ENCODE results near the gene BUD13. TPM values are rescaled to one million over a fixed set of nuclear protein-coding genes. Genes with fewer than 3 reads are reported as not detected.

The BUD13 gene
- total and polyA plus RNA-seq, 2 of the 13 experiments (the other 11 are each of a cell fraction or from before 2014, with no cell fraction given), result 13.3 to 25.9 TPM

DNA sequence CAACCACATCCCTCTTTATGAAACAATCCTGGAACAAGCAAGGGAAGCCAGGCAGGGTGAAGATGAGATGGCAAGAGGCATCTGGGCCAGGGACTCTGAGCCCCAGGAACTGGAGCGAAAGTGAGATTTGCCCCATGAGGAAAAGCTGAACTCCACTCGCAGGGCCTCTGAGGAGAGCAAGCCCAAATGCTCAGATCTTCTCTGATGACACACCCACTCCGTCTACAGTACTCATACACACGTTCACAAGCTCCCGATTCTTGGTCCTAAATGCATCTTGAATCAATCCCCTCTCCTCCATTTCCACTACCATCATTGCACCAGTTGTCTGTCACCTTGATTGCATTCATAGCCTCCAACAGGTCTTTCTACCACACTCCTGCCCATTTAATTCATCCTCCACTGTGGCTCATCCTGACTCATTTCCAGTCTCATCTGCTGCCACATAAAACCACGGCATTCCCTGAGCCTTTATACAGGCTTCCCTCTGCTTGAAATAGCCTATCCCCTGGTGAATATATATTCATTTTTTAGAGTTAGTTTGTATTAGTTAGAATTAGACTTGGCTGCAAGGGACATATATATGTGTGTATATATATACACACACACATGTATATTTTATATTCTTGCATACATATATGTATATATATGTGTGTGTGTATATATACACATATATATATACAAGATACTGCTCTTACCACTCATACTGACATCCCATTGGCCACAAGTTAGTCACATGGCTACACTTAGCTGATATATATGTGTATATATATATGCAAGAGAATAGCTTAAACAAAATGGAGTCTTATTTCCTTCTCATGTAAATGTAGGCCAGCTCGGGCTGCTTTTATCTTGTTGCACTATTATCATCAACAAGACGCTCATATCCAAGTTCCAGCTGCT, 20.3 kb upstream of the BUD13 start:
- ATAC-seq (no peak), FAIRE-seq (no peak), DNase-seq (ENCODE audit: low spot score) (no peak)
- no peaks in the 10 kb centered on the region for H4K20me1 ChIP-seq (ENCODE audit: insufficient read depth, low read length)
- BruUV-seq (replicated peaks), result no TSS peak
- no peaks in the 10 kb centered on the region for H3K36me3 ChIP-seq (replicated peaks in 1 of 2; ENCODE audit: control insufficient read depth in 1 of 2, insufficient read depth in 2 of 2, low read length in 2 of 2)
- peak overlapping the region; percentile 1 to 83 (median 5); a peak in 2 of 6 replicates for H3K4me3 ChIP-seq (replicated peaks in 1 of 3; ENCODE audit: insufficient read depth in 1 of 3, low read depth in 2 of 3, low read length in 3 of 3)
- H3K27me3 ChIP-seq (ENCODE audit: control insufficient read depth in 1 of 2, insufficient read depth in 2 of 2, low read length in 2 of 2), result no peaks in the 10 kb centered on the region; a peak in 1 of 5 replicates
- peaks cover 93% of the 10 kb centered on the region for H3K4me1 ChIP-seq (ENCODE audit: insufficient read depth, low read length)
- peak overlapping the region; percentile 80 for H3K9ac ChIP-seq (ENCODE audit: insufficient read depth, low read depth, low read length)
- ChIA-PET CTCF (ENCODE audit: low intra/inter-chr PET ratio, low total read pairs) (interaction anchor here (1.4 to 2.6 kb wide), 3 partner anchors 37 to 43 kb away, joined by 3 to 23 read pairs (median 12); partner anchors contain the start of gene APOC3), POLR2A (interaction anchor here (0.9 to 17.3 kb wide), 7 partner anchors 14 to 387 kb away, joined by 3 to 1365 read pairs (median 8); partner anchors contain the start of genes APOA1, APOA4, APOC3 and SIK3)
- in situ Hi-C loops (cut with HindIII; ENCODE audit: extremely low pct_ligation_motif_present, low pct_unique_long_range_greater_than_20kb), result loop anchor here (5.0 to 10.0 kb wide), 2 partner anchors 44 to 302 kb away; partner anchors contain the start of genes APOA1 and SIK3
- no peak overlapping the region for H2AFZ ChIP-seq (ENCODE audit: low read length)
- peak overlapping the region; percentile 87 for H3K27ac ChIP-seq (ENCODE audit: extremely low read length, insufficient read depth, low read length)
- WGBS (ENCODE audit: low lambda C conversion rate), result 60% methylated on average over 8 of the region's 8 CpGs
- H3K9me3 ChIP-seq (ENCODE audit: low read length), result no peaks in the 10 kb centered on the region
- H3K4me2 ChIP-seq (ENCODE audit: low read depth, low read length), result peak overlapping the region; percentile 93
- intact Hi-C loops (cut with micrococcal nuclease; ENCODE audit: unreplicated experiment), result loop anchor here (1.0 kb wide), 2 partner anchors 15 to 313 kb away; no protein-coding TSS in a partner anchor
- peaks cover 17% of the 10 kb centered on the region for H3K79me2 ChIP-seq (ENCODE audit: insufficient read depth, low read length)
- TF ChIP-seq EP300 (IDR thresholded peaks at IDR 0.05; ENCODE audit: low read depth in 2 of 2, low read length in 2 of 2), result no peak
- no peak for TF ChIP-seq EP300 (CRISPR knock-in tag; IDR thresholded peaks at IDR 0.05; ENCODE audit: borderline replicate concordance)
- TF ChIP-seq, protein P1, sequence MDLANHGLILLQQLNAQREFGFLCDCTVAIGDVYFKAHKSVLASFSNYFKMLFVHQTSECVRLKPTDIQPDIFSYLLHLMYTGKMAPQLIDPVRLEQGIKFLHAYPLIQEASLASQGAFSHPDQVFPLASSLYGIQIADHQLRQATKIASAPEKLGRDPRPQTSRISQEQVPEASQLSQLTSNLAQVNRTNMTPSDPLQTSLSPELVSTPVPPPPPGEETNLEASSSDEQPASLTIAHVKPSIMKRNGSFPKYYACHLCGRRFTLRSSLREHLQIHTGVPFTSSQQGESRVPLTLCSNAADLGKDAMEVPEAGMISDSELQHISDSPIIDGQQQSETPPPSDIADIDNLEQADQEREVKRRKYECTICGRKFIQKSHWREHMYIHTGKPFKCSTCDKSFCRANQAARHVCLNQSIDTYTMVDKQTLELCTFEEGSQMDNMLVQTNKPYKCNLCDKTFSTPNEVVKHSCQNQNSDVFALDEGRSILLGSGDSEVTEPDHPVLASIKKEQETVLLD (CRISPR knock-in tag; IDR thresholded peaks at IDR 0.05; ENCODE audit: low read depth), result no peak
- TF ChIP-seq ZNF7 (CRISPR knock-in tag; IDR thresholded peaks at IDR 0.05), result no peak
- TF ChIP-seq, protein P2, sequence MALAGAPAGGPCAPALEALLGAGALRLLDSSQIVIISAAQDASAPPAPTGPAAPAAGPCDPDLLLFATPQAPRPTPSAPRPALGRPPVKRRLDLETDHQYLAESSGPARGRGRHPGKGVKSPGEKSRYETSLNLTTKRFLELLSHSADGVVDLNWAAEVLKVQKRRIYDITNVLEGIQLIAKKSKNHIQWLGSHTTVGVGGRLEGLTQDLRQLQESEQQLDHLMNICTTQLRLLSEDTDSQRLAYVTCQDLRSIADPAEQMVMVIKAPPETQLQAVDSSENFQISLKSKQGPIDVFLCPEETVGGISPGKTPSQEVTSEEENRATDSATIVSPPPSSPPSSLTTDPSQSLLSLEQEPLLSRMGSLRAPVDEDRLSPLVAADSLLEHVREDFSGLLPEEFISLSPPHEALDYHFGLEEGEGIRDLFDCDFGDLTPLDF (CRISPR knock-in tag; IDR thresholded peaks at IDR 0.05), result no peak
- no peak for TF ChIP-seq DR1 (CRISPR knock-in tag; IDR thresholded peaks at IDR 0.05)
- no peak for TF ChIP-seq TCF12 (IDR thresholded peaks at IDR 0.05)
- 0 out of 2 replicates have a peak, but pooled peaks have one; percentile 5 for TF ChIP-seq TCF12 (CRISPR knock-in tag; IDR thresholded peaks at IDR 0.05)
- TF ChIP-seq, protein P3, sequence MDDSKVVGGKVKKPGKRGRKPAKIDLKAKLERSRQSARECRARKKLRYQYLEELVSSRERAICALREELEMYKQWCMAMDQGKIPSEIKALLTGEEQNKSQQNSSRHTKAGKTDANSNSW (CRISPR knock-in tag; IDR thresholded peaks at IDR 0.05; ENCODE audit: borderline replicate concordance), result 0 out of 2 replicates have a peak, but pooled peaks have one; percentile 6
- no peak for TF ChIP-seq NFE2L2 (IDR thresholded peaks at IDR 0.05; ENCODE audit: low read length)
- TF ChIP-seq MTF1 (CRISPR knock-in tag; IDR thresholded peaks at IDR 0.05), result no peak
- TF ChIP-seq ZNF350 (CRISPR knock-in tag; IDR thresholded peaks at IDR 0.05; ENCODE audit: borderline replicate concordance, low read depth), result 0 out of 2 replicates have a peak, but pooled peaks have one; percentile 5
- TF ChIP-seq STAG1 (CRISPR knock-in tag; IDR thresholded peaks at IDR 0.05), result no peak
- no peak for TF ChIP-seq CREB1 (IDR thresholded peaks at IDR 0.05)
- TF ChIP-seq CREB1 (CRISPR knock-in tag; IDR thresholded peaks at IDR 0.05), result 0 out of 2 replicates have a peak, but pooled peaks have one; percentile 29
- 0 out of 2 replicates have a peak, but pooled peaks have one; percentile 3 for TF ChIP-seq ZBTB38 (CRISPR knock-in tag; IDR thresholded peaks at IDR 0.05)
- no peak for TF ChIP-seq ZBTB21 (CRISPR knock-in tag; IDR thresholded peaks at IDR 0.05)
- 0 out of 2 replicates have a peak, but pooled peaks have one; percentile 2 for TF ChIP-seq ETV6 (CRISPR knock-in tag; conservative IDR thresholded peaks at IDR 0.05)
- TF ChIP-seq, protein P4, sequence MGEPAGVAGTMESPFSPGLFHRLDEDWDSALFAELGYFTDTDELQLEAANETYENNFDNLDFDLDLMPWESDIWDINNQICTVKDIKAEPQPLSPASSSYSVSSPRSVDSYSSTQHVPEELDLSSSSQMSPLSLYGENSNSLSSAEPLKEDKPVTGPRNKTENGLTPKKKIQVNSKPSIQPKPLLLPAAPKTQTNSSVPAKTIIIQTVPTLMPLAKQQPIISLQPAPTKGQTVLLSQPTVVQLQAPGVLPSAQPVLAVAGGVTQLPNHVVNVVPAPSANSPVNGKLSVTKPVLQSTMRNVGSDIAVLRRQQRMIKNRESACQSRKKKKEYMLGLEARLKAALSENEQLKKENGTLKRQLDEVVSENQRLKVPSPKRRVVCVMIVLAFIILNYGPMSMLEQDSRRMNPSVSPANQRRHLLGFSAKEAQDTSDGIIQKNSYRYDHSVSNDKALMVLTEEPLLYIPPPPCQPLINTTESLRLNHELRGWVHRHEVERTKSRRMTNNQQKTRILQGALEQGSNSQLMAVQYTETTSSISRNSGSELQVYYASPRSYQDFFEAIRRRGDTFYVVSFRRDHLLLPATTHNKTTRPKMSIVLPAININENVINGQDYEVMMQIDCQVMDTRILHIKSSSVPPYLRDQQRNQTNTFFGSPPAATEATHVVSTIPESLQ (CRISPR knock-in tag; conservative IDR thresholded peaks at IDR 0.05), result no peak

Data from HepG2 (cell line).